ENCODE results near the gene PYGO2.

GRCh38 chr1:155009742-155010141, 48.2 kb upstream of the PYGO2 start:
- TF ChIP-seq CTCF (IDR thresholded peaks at IDR 0.05; ENCODE audit: insufficient read depth, low read length, poor library complexity, severe bottlenecking) (no peak), EZH2phosphoT487 (conservative IDR thresholded peaks at IDR 0.05; ENCODE audit: low read length) (no peak)
